ENCODE results near the gene ZFYVE28. TPM values are rescaled to one million over a fixed set of nuclear protein-coding genes. Genes with fewer than 3 reads are reported as not detected.

The ZFYVE28 gene
- total RNA-seq, 1 experiment from 2014 or later: 19.2 TPM

GRCh38 chr4:2258091-2259035 lies 160.1 kb downstream of the ZFYVE28 start:
- no peaks in the 10 kb centered on the region for H3K36me3 ChIP-seq (ENCODE audit: control insufficient read depth in 1 of 2, insufficient read depth in 2 of 2, low read length in 2 of 2)
- TF ChIP-seq CEBPB (IDR thresholded peaks at IDR 0.05; ENCODE audit: low read depth) (no peak), FOSL1 (IDR thresholded peaks at IDR 0.05; ENCODE audit: low read depth) (no peak), SIN3A (IDR thresholded peaks at IDR 0.05; ENCODE audit: low read depth) (no peak), EZH2phosphoT487 (IDR thresholded peaks at IDR 0.05; ENCODE audit: borderline replicate concordance) (no peak), MAX (IDR thresholded peaks at IDR 0.05) (no peak), ELF1 (IDR thresholded peaks at IDR 0.05; ENCODE audit: borderline replicate concordance, low read depth) (no peak), ZNF274 (IDR thresholded peaks at IDR 0.05; ENCODE audit: low read depth, low read length) (no peak), EGR1 (IDR thresholded peaks at IDR 0.05; ENCODE audit: low read depth) (no peak), RAD21 (IDR thresholded peaks at IDR 0.05; ENCODE audit: low read depth) (no peak), YY1 (IDR thresholded peaks at IDR 0.05; ENCODE audit: extremely low read depth, insufficient replicate concordance, low read depth, low read length) (no peak), JUND (IDR thresholded peaks at IDR 0.05) (no peak), POLR2A (IDR thresholded peaks at IDR 0.05; ENCODE audit: borderline replicate concordance, extremely low read depth, insufficient read depth, insufficient read length) (no peak), ZFX (IDR thresholded peaks at IDR 0.05) (no peak), POLR2AphosphoS5 (IDR thresholded peaks at IDR 0.05; ENCODE audit: low read depth, low read length) (no peak)
- no peak overlapping the region for H3K4me3 ChIP-seq (replicated peaks in 1 of 2; ENCODE audit: low read depth in 1 of 2, low read length in 2 of 2)
- no peaks in the 10 kb centered on the region for H3K79me2 ChIP-seq (ENCODE audit: insufficient read depth, low read length)
- POLR2A ChIA-PET: no interaction called here
- intact Hi-C loops (cut with micrococcal nuclease): no loop called here
- H3K4me2 ChIP-seq (ENCODE audit: low read length): no peak overlapping the region
- H3K27ac ChIP-seq (ENCODE audit: low read depth, low read length): no peak overlapping the region
- H3K9me2 ChIP-seq (ENCODE audit: insufficient read depth): no peaks in the 10 kb centered on the region
- H2AFZ ChIP-seq (ENCODE audit: low read depth, low read length, poor library complexity, severe bottlenecking): no peak overlapping the region
- H3K9ac ChIP-seq (ENCODE audit: low read length): no peak overlapping the region
- no peaks in the 10 kb centered on the region for H3K9me3 ChIP-seq (ENCODE audit: control insufficient read depth in 1 of 2, insufficient read depth in 1 of 2, low read depth in 1 of 2, low read length in 2 of 2)
- no peaks in the 10 kb centered on the region for H4K20me1 ChIP-seq (ENCODE audit: insufficient read depth)
- ATAC-seq (no peak), DNase-seq (ENCODE audit: low read depth, low spot score) (no peak)
- RAD21 ChIA-PET (ENCODE audit: low non-redundant PET in 1 of 2, low total read pairs in 2 of 2, uncharacterized antibody in 2 of 2, unreplicated experiment in 2 of 2): no interaction called here
- peaks cover 9 to 15% of the 10 kb centered on the region in 2 experiments; a peak in 3 of 4 replicates for H3K4me1 ChIP-seq (ENCODE audit: control insufficient read depth in 1 of 2, insufficient read depth in 2 of 2, low read length in 2 of 2)
- no TSS peak for BruUV-seq (replicated peaks)
- no peaks in the 10 kb centered on the region for H3K27me3 ChIP-seq (ENCODE audit: insufficient read depth, low read length)
- CTCF ChIA-PET: no interaction called here

Measured in HCT116 (cell line).